ENCODE measurements around the gene QSOX2.

DNA sequence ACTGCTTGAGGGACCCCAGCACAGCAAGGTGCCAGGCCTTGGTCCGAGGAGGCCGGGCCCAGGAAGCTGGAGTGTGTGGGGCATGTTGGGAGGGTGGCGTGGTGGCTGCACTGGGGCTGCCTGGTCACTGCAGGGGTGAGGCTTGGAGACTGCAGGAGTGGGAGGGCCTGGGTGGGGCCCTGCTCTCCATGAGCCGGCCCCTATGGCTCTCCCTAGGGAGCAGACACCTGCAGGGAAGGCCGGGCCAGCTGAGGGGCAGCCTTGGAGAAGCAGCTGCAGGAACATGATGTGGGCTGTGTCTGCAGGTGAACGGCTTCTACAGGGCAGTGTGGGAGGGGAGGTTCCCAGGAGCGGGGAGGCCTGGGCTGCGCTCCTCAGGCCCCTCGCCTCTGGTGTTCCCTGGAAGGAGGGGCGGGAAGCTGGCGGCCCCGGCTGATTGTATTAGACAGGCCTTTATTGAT lies 85.2 kb downstream of the QSOX2 start:
- TF ChIP-seq CTCF (IDR thresholded peaks at IDR 0.05) (no peak), POLR2A (IDR thresholded peaks at IDR 0.05) (no peak)

Measured in right lobe of liver (tissue), 4 donors.